ENCODE data around the gene BLVRB.
"Not testable (repeated sequence)": the region's sequence is repeated elsewhere in the genome, so short reads cannot be mapped to it uniquely, and the experiment has no call there.

DNA sequence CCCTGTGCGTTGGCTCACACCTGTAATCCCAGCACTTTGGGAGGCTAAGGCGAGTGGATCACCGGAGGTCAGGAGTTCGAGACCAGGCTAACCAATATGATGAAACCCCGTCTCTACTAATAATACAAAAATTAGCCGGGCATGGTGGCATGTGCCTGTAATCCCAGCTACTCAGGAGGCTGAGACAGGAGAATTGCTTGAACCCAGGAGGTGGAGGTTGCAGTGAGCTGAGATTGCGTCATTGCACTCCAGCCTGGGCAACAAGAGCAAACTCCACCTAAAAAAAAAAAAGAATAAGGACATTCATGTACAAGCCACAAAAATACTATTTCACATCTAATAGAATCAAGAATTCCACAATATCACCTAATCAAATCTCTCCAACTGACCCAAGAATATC is 37.3 kb downstream of the BLVRB start:
- not testable (repeated sequence) for TF ChIP-seq CTCF (IDR thresholded peaks at IDR 0.05; ENCODE audit: low read length); EZH2 (IDR thresholded peaks at IDR 0.05; ENCODE audit: borderline replicate concordance, low read length)

Data from OCI-LY1 (cell line).